HCT116 (cell line): Measurements from ENCODE around the gene AAMDC.

Experiments
- ELF1 ChIP-seq: IDR thresholded peaks from 2 replicates; pipeline ENCODE4 v1.6.1; 2012; ENCODE audit warnings: low read depth, borderline replicate concordance
- EZH2 ChIP-seq: fragments of 200-600 bp; sonication (generic); IDR thresholded peaks from 2 replicates; pipeline ENCODE4 v1.6.1; 2017; ENCODE audit warnings: antibody characterized with exemption, mixed run types
- EZH2phosphoT487 ChIP-seq: fragments of 200-600 bp; IDR thresholded peaks from 2 replicates; pipeline ENCODE4 v1.6.1; 2018; ENCODE audit warnings: antibody characterized with exemption, borderline replicate concordance
- FOSL1 ChIP-seq: IDR thresholded peaks from 2 replicates; pipeline ENCODE4 v1.6.1; 2012; ENCODE audit warnings: low read depth
- POLR2A ChIP-seq: IDR thresholded peaks from 2 replicates; pipeline ENCODE4 v1.7.0; 2011; ENCODE audit warnings: borderline replicate concordance; ENCODE audit not compliant: insufficient read depth, insufficient read length; ENCODE audit errors: extremely low read depth
- POLR2AphosphoS5 ChIP-seq: IDR thresholded peaks from 2 replicates; pipeline ENCODE4 v1.6.1; 2011; ENCODE audit warnings: mild to moderate bottlenecking, low read depth, low read length, moderate library complexity
- RAD21 ChIP-seq: IDR thresholded peaks from 2 replicates; pipeline ENCODE4 v1.6.1; 2012; ENCODE audit warnings: low read depth, mild to moderate bottlenecking
- SRF ChIP-seq: IDR thresholded peaks from 2 replicates; pipeline ENCODE4 v1.6.1; 2012; ENCODE audit warnings: low read depth
- YY1 ChIP-seq: IDR thresholded peaks from 2 replicates; pipeline ENCODE4 v1.6.1; 2011; ENCODE audit warnings: low read length, low read depth, moderate library complexity, mild to moderate bottlenecking; ENCODE audit not compliant: insufficient replicate concordance; ENCODE audit errors: extremely low read depth
- TF ChIP-seq, protein P1 (sequence below), 3 experiments: fragments of 200-600 bp in 1 of 3; sonication (generic) in 1 of 3; IDR thresholded peaks in 2 of 3; conservative IDR thresholded peaks in 1 of 3; 2 replicates each; pipeline ENCODE4 v1.5.1; 2012 to 2017; ENCODE audit warnings: low read depth in 2 of 3, low read length in 2 of 3, antibody characterized with exemption in 1 of 3, borderline replicate concordance in 1 of 3, control low read depth in 1 of 3, mild to moderate bottlenecking in 1 of 3, mixed read lengths in 1 of 3, mixed run types in 1 of 3, moderate library complexity in 1 of 3; ENCODE audit not compliant: insufficient read depth in 1 of 3
- TF ChIP-seq, protein P2 (sequence below): IDR thresholded peaks from 2 replicates; pipeline ENCODE4 v1.6.1; 2012

DNA sequence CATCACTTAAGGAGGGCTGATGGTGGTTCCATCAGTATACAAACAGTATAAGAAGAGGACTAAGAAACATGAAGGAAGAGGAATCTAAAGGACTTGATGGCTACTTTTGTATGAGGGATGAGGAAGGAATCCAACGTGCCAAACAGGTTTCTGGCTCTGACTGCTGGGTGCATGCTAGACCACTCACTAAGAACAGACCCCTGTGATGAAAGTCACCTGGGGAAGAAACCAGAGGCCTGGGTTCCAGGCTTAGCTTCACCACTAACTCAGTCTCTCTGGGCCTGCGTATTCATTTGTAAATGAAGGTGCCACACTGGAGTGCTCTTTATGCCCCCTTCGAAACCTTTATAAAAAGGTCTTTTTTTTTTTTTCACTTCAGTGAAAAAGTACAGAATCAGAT is 55.1 kb downstream of the AAMDC start:
- no peak for TF ChIP-seq POLR2AphosphoS5
- TF ChIP-seq, protein P1, sequence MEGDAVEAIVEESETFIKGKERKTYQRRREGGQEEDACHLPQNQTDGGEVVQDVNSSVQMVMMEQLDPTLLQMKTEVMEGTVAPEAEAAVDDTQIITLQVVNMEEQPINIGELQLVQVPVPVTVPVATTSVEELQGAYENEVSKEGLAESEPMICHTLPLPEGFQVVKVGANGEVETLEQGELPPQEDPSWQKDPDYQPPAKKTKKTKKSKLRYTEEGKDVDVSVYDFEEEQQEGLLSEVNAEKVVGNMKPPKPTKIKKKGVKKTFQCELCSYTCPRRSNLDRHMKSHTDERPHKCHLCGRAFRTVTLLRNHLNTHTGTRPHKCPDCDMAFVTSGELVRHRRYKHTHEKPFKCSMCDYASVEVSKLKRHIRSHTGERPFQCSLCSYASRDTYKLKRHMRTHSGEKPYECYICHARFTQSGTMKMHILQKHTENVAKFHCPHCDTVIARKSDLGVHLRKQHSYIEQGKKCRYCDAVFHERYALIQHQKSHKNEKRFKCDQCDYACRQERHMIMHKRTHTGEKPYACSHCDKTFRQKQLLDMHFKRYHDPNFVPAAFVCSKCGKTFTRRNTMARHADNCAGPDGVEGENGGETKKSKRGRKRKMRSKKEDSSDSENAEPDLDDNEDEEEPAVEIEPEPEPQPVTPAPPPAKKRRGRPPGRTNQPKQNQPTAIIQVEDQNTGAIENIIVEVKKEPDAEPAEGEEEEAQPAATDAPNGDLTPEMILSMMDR (IDR thresholded peaks at IDR 0.05 in 2 of 3, conservative IDR thresholded peaks at IDR 0.05 in 1 of 3; ENCODE audit: borderline replicate concordance in 1 of 3, insufficient read depth in 1 of 3, low read depth in 2 of 3, low read length in 2 of 3), result no peak
- no peak for TF ChIP-seq SRF
- TF ChIP-seq RAD21, result no peak
- no peak for TF ChIP-seq POLR2A
- TF ChIP-seq EZH2, result no peak
- TF ChIP-seq FOSL1, result no peak
- no peak for TF ChIP-seq EZH2phosphoT487
- TF ChIP-seq, protein P2, sequence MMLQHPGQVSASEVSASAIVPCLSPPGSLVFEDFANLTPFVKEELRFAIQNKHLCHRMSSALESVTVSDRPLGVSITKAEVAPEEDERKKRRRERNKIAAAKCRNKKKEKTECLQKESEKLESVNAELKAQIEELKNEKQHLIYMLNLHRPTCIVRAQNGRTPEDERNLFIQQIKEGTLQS, result no peak
- no peak for TF ChIP-seq YY1
- no peak for TF ChIP-seq ELF1
